Measurements from ENCODE around the gene PAXX.
"Not testable (repeated sequence)": the region's sequence is repeated elsewhere in the genome, so short reads cannot be mapped to it uniquely, and the experiment has no call there.

The PAXX gene

DNA sequence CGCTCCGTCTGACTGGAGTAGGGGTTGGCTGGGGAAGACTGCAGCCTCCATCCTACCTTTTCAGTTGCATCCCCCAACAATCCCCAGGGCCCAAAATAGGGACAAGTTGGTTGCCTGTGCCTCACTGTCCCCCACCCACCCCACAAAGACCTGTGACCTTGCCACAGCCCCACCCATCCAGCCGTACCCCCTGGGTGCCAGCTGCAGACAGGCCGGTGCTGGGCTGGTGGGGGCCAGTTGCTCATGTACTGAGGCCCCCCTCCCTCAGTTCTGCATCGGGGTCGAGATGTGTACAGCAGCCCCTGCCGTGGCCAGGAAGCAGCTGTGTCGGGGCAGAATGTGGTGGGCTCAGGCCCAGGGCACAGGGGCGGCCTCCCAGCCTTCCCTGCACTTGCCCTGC, 9.1 kb upstream of the PAXX start:
- DNase-seq = no peak

DNA sequence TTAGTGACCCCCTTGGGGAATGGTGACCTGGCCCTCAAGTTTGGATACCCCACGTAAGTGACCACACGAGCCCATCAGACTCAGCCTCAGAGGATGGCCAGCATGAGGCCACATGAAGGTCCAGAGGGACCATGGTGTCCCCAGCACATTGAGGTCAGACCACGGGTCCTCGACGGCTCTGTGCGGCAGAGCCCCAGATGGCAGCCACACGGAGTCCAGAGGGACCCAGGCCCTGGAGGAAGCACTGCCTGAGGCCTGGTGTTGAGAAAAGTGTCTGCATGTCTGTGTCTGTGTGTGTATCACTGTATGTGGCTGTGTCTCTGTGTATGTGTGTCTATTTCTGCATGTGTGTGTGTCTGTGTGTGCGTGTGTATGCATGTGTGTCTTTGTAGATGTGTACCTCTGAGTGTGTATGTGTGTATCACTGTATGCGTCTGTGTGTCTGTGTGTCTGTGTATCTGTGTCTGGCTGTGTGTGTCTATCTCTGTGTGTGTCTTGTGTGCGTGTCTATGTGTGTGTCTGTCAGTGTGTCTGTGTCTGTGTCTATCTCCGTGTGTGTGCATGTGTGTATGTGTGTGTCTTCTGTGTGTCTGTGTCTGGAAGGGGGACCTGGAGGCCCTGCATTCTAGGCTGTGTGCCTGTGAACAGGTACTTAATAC, 8.4 kb upstream of the PAXX start:
- no peak for DNase-seq

DNA sequence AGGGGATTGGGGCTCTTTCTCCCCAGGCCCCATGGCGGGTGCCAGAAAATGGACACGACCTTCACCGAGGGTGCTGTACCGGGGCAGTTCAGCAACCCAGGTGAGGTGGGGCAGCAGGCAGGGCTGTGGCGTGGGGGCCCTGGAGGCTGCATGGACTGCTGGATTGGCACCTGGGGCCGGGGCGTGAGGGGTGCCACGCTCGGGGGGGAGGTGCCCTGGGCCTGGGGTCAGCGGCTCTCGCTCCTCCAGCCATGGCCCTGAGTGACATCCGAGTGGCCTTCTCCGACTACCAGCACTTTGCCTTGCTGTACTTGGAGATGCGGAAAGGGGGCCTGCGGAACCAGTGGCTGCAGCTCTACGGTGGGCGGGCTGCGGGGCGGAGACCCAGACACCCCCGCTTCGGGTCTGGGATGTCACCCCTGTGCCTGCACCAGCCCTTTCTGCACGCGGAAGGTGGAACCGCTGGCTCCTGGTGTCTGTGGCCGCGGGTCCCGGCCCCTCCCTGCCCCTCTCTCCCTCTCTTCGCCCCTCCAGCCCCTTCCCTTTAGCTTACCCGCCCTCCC, 7.7 kb upstream of the PAXX start:
- DNase-seq = no peak

DNA sequence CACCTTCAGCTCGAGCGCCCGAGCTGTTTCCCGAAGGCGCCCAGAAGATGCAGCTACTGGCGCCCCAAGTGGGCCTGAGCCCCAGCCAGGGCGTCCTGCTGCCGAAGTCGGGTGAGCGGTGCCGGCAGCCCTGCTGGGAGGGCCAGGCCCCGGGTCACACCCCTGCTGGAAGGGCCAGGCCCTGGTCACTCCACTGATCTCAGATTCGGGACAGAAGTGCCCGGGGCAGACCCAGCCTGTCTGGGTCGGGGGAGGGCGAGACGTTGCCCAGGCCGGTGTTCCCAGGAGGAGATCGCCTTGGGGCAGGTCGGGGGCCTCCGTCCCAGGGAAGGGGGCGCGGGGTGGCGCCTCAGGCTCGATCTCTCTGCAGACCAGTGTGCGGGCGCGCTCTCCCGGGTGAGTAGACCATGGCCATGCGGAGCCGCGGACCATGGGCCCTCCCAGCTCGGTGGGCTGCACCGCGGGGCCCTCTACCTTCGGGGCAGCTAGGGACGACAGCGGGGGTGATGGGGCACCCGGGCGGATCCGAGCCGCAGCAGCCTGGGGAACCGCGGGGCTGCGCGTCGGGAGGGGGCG, 7.1 kb upstream of the PAXX start:
- no peak for DNase-seq

DNA sequence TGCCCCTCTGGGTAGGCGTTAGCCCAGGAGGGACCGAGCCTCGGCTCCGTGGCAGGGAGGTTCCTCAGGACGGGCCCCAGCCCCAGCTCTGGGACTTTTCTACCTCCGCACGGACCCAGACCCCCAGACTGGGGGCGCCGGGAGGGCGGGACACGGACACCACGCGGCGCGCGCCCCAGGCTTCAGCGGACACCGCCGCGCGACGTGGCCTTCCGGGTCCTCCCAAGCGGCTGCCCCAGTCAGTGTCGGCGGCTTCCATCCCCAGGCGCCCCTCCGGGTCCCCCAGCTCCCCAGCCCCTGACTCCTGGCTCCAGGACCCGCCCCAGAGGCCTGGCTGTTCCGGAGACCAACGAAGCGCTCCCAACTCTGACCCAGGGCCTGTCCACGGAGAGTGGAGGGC, 6.4 kb upstream of the PAXX start:
- no peak for DNase-seq

DNA sequence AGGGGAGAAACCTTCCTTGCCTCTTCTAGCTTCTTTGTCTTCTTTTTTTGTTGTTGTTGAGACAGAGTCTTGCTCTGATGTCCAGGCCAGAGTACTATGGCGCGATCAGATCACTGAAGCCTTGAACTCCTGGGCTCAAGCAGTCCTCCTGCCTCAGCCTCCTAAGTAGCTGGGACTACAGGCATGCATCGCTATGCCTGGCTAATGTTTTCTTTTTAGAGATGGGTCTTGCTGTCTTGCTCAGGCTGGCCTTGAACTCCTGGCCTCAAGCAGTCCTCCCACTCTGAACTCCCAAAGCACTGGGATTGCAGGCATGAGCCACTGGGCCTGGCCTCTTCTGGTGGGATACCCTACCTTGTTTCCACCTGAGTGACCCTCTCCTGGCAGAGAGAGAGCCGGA, 3.4 kb upstream of the PAXX start:
- DNase-seq = no peak

DNA sequence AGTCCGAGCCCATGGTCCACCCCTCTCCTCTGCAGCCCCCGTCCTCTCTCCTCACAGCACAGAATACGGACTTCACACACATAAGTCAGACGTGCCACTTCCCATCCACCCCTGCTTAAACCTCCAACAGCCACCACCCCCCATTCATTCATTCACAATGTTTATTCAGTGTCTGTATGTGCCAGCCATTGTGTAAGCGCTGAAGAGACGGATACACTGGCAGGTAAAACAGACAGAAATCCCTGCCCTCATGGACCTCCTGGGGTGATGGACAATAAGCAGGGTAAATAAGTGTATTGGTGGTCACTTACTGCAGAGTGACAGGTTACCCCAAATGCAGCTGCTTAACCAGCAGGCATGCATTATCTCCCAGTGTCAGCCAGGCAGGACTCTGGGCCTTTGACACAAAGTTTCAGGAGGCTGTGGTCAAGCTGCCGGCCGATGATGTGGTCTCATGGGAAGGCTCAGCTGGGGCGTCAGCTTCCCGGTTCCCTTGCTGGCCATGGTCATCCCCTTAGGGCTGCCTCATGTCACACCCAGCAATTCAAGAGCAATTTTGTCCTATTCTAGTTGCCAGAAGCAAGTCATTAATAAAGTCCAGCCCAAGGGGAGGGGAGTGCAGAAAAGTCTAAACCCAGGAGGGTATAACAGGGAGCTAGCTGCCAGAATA, 1.8 kb upstream of the PAXX start:
- no peak for DNase-seq

DNA sequence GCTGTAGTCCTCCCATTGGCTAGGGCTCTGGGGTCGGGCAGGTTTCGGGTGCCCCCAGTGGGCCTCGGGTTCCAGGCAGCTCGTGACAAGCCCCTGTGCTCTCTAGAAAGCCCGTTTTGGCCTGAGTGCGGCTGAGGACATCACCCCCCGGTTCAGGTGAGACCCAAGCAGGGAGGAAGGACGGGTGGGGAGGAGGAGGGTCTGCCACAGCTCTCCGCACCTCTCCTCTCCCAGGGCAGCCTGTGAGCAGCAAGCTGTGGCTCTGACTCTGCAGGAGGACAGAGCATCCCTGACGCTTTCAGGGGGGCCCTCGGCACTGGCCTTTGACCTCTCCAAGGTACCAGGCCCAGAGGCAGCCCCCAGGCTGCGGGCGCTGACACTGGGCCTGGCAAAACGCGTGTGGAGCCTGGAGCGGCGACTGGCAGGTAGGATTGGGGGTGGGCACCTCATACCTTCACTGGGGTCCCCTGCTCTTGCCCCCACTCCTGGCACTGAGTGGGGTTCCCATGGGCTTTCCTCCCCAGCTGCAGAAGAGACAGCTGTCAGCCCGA, 672 bp downstream of the PAXX start:
- DNase-seq = no peak

DNA sequence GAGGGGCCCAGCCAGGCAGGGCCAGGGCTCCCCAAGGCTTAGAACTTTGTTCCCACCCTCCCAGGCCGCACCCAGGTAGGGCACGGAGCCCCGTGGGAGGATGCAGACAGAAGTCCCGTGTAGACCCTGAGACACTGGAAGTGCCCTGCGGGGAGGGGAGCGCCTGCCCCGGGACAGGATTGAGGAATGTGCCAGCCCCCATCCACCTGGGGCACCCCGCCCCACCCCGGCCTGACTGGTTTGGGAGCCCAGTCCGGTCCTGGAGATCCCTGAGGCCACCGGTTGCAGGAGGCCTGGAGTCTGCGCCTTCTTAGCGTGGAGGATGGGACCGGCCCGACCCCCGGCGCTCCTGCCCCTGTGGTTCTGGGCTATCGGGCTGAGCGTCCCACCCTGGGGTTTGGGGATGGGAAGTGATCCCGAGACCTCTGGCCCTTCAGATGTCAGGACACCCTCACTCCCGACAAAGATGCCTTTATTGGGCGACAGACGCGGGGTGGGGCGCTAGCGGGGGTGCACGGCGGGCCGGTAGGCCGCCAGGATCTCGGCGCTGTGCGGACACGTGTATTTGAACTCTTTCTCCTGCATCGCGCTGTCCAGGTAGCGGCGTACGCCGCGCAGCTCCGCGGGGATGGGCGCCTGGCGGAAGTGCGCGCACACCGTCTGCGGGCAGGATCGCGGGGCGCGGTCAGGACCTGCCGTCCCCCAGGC, 2.1 kb downstream of the PAXX start:
- DNase-seq = no peak

DNA sequence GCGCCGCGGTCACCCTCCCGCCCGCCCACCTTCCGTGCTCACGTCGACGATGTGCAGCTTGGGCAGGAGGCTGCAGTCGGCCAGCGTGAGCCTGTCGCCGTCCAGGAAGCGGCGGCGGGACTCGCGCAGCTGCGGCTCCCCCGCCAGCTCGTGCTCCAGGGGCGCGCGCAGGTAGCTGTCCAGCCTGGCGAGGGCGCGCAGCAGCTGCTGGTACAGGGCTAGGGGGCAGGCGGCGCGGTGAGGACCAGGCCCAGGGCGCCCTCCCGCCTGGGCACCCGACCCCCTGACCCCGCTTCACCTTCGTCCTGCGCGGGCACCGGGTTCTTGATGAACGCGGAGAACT, 2.6 kb downstream of the PAXX start:
- DNase-seq = no peak

DNA sequence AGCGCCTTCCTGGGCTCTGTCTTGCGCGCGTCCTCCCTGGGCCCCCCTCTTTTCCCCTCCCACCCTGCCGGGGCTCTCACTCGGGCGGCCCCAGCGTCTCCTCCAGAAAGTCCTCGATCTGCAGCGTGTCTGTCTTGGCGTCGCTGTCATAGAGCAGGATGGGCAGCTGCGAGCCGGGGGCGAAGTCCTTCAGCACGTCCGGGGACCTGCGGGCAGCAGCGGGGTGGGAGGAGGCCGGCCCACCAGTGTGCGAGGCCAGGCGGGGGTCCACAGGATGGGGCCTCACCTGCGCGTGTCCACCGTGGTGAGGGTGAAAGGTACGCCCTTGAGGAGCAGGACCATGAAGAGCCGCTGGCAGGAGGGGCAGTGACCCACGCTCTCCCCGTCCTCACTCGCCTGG, 3.1 kb downstream of the PAXX start:
- DNase-seq = no peak

DNA sequence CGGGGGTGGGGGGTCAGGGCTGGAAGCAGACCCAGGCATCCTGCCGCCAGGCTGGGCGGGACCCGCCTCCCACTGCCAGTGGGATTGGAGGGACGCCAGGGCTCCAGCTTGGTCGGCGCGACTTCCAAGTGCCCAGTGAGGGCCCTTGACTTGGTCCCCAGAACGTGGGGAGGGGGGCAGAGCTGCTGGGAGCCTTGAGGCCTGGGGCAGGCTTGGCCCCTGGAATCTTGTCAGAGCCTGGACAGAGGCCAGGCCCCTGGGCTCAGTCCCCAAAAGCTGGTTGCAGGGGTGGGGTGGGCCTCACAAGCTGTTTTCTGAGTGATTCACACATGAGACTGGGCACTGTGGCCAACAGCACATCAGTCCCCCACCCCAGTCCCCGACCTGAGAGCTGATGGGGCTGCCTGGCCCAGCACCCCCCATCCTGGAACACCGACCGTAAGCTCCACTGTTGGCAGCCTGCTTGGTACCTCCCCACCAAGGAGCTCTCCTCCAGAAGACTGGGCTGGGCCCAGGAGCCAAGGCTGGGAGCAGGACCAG, 3.6 kb downstream of the PAXX start:
- no peak for DNase-seq

DNA sequence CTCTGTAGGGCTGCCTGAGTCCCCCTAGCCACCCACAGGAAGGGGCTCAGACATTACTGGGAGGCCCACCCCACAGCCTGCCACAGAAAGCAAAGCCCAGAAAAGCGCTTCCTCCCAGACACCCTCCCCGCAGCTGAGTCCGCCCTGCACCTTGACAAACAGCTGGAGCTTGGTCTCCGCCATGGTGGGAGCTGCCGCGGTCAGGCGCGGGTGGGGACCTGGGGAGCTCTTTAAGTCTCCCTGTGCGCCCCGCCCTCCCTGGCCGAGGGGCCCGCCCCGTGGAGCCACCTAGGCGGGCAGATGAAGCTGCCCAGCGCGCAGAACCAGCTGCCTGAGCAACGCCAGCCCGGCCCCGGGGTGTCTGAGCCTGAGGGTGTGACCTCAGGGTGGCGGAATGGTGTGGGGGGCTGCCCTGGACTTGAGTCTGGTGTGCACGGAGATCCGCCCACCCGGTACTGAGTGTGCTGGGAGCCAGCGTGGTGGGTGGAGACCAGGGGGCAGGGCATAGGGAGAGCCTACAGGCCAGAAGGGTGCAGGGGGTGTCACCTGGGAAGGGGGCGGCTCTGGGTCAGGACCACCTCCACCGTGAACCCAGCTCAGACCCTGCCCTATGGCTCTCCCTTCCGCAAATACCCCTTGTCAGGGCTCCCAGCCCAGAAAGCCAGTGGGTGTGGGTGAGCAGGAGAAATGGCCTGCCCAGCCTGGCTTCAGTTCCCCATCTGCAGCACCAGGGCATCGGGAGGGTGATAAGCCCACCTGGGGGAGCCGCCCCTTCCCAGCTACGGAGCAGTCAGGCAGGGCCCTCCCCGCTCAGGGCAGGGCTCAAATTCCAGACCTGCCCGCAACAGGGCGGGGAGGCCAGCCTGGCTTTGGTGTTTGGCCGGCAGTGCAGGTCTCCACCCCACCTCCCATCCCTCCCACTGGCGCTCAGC, 4.4 kb downstream of the PAXX start, which contains the start of gene CLIC3:
CLIC3 (minus strand) TSS at position 208 of the 932 bp plus-strand sequence; CDS start at position 183, 25 bp downstream.
- DNase-seq = no peak

DNA sequence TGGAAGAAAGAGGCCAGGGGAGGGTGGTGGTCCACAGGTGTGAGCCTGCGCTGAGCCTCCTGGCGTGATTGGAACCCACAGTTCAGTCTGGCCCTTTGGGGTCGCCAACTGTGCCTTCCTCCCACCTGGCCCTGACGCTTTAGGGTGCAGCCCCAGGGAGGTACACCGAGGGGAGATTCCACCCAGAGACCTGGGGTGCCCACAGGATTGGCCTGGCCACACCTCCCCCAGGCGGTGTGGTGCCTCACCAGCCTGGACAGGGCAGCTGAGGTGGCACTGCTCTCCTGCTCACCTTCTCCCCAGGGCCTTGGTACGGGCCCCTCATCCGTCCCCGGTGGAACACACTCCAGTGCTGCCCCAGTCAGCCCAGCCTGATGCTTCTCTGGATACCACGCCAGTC, 5.1 kb downstream of the PAXX start:
- no peak for DNase-seq

DNA sequence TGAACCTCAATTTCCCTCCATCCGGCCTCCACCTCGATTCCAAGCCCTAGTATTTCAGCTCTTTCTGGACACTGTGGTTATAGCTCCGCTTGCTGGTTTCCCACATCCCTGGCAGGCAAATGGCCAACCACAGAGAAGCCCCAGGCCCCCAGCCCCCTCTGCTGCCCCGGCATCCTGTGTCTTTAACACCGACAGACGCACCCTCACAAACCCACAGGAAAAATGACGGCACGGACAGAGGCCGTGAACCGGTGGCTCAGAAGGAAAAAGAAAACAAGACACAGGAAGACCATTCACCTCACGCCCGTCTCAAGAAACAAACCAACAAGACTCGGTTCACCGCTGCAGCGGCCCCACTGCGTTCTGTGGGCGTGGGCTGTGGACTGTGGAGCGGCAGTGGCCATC, 5.6 kb downstream of the PAXX start:
- no peak for DNase-seq

DNA sequence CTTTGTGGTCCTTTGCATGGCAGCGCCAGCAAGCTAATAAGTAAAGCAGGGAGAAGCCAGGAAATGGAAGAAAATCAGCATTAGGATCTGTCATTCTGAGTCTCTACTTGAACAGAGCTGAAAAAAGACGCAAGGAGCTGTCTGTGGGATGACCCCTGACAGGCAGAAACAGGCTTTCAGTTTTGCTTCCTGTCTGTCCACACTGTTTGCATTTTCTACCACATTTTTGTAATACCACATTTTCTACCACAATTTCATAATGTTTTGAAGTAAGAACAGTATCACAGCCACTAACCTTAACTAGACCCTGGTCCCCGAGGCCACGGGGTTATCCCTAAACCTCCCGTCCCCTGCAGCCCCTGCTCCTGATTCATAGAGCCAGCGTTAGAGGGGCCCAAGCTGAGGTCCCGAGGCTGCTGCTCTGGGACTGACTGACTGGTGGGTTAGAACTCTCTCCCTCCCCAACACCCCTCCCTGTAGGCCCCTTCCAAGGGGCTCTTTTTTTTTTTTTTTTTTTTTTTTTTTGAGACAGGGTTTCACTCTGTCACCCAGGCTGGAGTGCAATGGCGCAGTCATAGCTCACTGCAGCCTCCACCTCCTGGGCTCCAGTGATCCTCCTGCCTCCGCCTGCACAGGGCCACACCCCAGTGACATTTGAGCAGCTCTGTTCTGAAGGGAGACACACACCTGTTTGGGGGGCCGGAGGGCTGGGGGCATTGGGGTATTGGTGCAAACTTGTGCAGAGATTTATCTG, 8.1 kb downstream of the PAXX start:
- DNase-seq = no peak

DNA sequence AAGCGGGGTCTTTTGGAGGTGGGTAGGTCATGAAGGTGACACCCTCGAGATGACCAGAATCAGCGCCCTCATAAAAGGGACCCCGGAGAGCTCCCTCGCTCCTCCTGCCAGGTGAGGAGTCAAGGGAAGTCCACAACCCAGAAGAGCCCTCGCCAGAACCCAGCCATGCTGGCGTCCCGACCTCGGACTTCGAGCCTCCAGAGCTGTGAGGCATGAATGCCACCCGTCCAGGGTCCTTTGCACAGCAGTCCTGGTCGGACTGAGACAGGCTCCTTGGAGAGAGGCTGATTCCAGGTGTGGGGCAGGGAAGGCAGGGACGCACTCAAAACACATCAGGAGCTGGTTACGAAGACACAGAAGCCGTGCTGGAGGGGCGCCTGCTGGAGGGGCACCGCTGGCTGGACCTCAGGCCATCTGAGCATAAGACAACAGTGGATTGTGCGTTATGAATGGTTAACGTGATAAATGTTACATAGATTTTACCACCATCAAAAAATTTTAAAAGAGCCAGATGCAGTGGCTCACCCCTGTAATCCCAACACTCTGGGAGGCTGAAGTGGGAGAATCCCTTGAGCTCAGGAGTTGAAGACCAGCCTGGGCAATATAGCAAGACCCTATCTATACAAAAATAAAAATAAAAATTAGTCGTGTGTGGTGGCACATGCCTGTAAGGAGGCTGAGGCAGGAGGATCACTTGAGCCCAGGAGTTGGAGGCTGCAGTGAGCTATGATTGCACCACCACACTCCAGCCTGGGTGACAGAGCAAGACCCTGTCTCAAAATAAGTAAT, 9.8 kb downstream of the PAXX start:
- DNase-seq = no peak

DNA sequence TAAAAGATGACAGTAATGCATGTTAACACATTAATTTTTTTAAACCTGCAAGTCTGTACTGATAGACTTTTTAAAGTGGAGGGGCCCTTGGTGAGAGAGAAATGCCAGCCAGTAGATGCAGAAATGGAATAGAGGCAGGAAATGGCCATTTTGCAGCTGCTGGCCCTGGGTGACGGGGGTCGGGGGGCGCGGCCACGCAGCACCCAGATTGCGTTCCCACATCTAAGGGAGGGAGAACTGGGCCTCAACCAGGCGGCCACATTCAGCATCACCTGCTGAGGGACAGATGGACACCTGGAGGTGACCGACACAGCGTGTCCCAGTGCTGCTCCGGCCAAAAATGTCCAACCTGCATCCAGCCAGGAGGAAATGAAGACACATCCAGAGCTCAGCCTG, 10.4 kb downstream of the PAXX start:
- no peak for DNase-seq

DNA sequence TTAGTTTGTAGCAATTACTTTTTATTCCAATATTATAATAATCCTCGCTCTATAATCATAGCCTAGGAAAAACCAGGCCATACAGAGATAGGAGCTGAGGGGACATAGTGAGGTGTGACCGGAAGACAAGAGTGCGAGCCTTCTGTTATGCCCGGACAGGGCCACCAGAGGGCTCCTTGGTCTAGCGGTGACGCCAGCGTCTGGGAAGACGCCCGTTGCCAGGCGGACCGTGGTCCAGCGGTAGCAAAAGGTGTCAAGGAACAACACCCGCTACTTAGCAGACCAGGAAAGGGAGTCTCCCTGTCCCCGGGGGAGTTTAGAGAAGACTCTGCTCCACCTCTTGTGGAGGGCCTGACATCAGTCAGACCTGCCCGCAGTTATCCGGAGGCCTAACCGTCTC, 12.1 kb downstream of the PAXX start:
- DNase-seq = not testable (repeated sequence)
